ENCODE results near the gene SPEG.

DNA sequence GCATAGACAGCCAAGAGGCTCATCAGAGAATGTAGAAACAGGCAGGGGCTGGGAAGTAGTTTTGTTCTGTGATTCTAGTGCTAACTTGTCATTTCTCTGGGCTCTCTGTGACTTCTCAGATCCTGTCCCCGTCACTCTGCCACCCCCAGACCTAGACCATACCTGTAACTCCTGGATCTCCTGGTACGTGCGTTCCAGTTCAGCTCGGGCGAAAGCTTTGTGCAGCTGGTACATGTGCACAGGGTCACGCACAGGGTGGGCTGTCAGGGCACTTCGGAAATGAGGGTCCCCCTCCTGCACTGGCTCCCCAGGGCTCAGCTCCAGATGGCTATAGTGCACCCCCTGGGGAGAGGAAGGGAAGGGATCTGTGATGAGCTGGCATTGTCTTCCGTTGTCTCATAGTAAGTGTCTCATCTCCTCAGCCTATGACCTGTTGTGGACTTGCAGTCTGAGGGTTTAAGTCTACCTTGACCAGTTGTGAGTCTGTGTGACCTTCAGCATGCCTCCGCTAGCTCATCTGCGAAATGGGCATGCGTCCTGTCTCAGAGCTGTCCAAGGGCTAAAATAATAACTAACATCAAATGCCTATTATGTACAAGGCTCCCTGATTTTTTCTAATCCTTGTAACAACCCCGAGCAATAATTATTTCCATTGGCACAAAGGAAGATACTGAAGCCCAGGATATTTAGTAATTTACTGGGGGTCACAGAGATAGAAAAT is 106.3 kb downstream of the SPEG start:
- TF ChIP-seq, protein P1, sequence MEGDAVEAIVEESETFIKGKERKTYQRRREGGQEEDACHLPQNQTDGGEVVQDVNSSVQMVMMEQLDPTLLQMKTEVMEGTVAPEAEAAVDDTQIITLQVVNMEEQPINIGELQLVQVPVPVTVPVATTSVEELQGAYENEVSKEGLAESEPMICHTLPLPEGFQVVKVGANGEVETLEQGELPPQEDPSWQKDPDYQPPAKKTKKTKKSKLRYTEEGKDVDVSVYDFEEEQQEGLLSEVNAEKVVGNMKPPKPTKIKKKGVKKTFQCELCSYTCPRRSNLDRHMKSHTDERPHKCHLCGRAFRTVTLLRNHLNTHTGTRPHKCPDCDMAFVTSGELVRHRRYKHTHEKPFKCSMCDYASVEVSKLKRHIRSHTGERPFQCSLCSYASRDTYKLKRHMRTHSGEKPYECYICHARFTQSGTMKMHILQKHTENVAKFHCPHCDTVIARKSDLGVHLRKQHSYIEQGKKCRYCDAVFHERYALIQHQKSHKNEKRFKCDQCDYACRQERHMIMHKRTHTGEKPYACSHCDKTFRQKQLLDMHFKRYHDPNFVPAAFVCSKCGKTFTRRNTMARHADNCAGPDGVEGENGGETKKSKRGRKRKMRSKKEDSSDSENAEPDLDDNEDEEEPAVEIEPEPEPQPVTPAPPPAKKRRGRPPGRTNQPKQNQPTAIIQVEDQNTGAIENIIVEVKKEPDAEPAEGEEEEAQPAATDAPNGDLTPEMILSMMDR (IDR thresholded peaks at IDR 0.05; ENCODE audit: low read length): no peak
- TF ChIP-seq EZH2 (IDR thresholded peaks at IDR 0.05; ENCODE audit: borderline replicate concordance, low read length): no peak

Measured in OCI-LY1 (cell line).